CD4-positive, alpha-beta T cell treated with Interleukin-15 for 4 hours (primary cell): Measurements from ENCODE around the gene SLC38A1.

Source experiments
- DNase-seq: peaks from one replicate; pipeline ENCODE4 v3.0.0-alpha.2; 2020; ENCODE audit warnings: low spot score

SLC38A1 gene

GRCh38 chr12:46133751-46134150 is 135.1 kb downstream of the SLC38A1 start:
- no peak for DNase-seq
